ENCODE results near the gene ZFAND4.

The ZFAND4 gene

GRCh38 chr10:45624724-45625123 is 47.8 kb downstream of the ZFAND4 start:
- H3K4me1 ChIP-seq (ENCODE audit: control insufficient read depth, insufficient read depth, low read length): no peaks in the 10 kb centered on the region
- no peaks in the 10 kb centered on the region for H3K9me3 ChIP-seq (ENCODE audit: control insufficient read depth, insufficient read depth, low read depth, low read length)
- H3K27ac ChIP-seq (ENCODE audit: extremely low read depth, low read depth, low read length): no peak overlapping the region
- no peak overlapping the region for H3K4me3 ChIP-seq (ENCODE audit: low read depth, low read length)
- ChIA-PET POLR2A (no interaction called here), CTCF (no interaction called here)
- peaks cover 6 to 12% of the 10 kb centered on the region in 2 experiments; a peak in 2 of 3 replicates for H3K36me3 ChIP-seq (ENCODE audit: control insufficient read depth in 2 of 2, insufficient read depth in 1 of 2, low read length in 2 of 2)
- TF ChIP-seq ZNF639 (tag by site-specific recombination; IDR thresholded peaks at IDR 0.05) (no peak), ZBTB7A (tag by site-specific recombination; IDR thresholded peaks at IDR 0.05; ENCODE audit: low read depth) (no peak), ZNF132 (tag by site-specific recombination; IDR thresholded peaks at IDR 0.05; ENCODE audit: borderline replicate concordance) (no peak), ZNF292 (tag by site-specific recombination; IDR thresholded peaks at IDR 0.05; ENCODE audit: borderline replicate concordance, low read depth) (no peak), REPIN1 (tag by site-specific recombination; IDR thresholded peaks at IDR 0.05; ENCODE audit: low read depth) (no peak), KLF9 (tag by site-specific recombination; IDR thresholded peaks at IDR 0.05; ENCODE audit: low read depth) (no peak), KLF7 (tag by site-specific recombination; IDR thresholded peaks at IDR 0.05; ENCODE audit: borderline replicate concordance) (no peak), HOXA7 (CRISPR knock-in tag; IDR thresholded peaks at IDR 0.05; ENCODE audit: borderline replicate concordance) (no peak), ZNF501 (tag by site-specific recombination; IDR thresholded peaks at IDR 0.05) (no peak), GLI2 (tag by site-specific recombination; IDR thresholded peaks at IDR 0.05; ENCODE audit: borderline replicate concordance, low read depth) (no peak), ZSCAN5A (tag by site-specific recombination; IDR thresholded peaks at IDR 0.05) (no peak), ZNF658 (tag by site-specific recombination; IDR thresholded peaks at IDR 0.05) (no peak), ZBTB44 (tag by site-specific recombination; IDR thresholded peaks at IDR 0.05) (no peak), ZBTB49 (tag by site-specific recombination; IDR thresholded peaks at IDR 0.05; ENCODE audit: low read depth) (no peak), ZNF513 (tag by site-specific recombination; IDR thresholded peaks at IDR 0.05) (no peak)

- Histone ChIP-seq H3K36me3 (ENCODE audit: control insufficient read depth in 2 of 2, insufficient read depth in 1 of 2, low read length in 2 of 2) (peaks cover 10 to 15% of the 10 kb centered on the region in 2 experiments), H3K27ac (ENCODE audit: extremely low read depth, low read depth, low read length) (no peak overlapping the region), H3K4me3 (ENCODE audit: low read depth, low read length) (no peak overlapping the region), H3K4me1 (ENCODE audit: control insufficient read depth, insufficient read depth, low read length) (no peaks in the 10 kb centered on the region), H3K9me3 (ENCODE audit: control insufficient read depth, insufficient read depth, low read depth, low read length) (no peaks in the 10 kb centered on the region)
- CTCF ChIA-PET: interaction anchor here (0.6 kb wide), 1 partner anchor 302 kb away, joined by 4 read pairs; no protein-coding TSS in a partner anchor
- POLR2A ChIA-PET: no interaction called here
- TF ChIP-seq TCF7L2 (IDR thresholded peaks at IDR 0.05; ENCODE audit: borderline replicate concordance, low read depth, low read length) (no peak), SCRT1 (tag by site-specific recombination; IDR thresholded peaks at IDR 0.05; ENCODE audit: borderline replicate concordance) (no peak), PRDM4 (tag by site-specific recombination; IDR thresholded peaks at IDR 0.05) (no peak), ZFP37 (tag by site-specific recombination; IDR thresholded peaks at IDR 0.05) (no peak), ZFHX2 (tag by site-specific recombination; conservative IDR thresholded peaks at IDR 0.05) (no peak), YY1 (tag by site-specific recombination; IDR thresholded peaks at IDR 0.05) (no peak), ZBTB44 (tag by site-specific recombination; IDR thresholded peaks at IDR 0.05) (no peak), ZNF660 (tag by site-specific recombination; IDR thresholded peaks at IDR 0.05) (no peak)
Measured at GRCh38 chr10:45614869-45615268, 57.7 kb downstream of the ZFAND4 start.

All from HEK293 (cell line).